Measurements from ENCODE around the gene CYB5RL.

DNA sequence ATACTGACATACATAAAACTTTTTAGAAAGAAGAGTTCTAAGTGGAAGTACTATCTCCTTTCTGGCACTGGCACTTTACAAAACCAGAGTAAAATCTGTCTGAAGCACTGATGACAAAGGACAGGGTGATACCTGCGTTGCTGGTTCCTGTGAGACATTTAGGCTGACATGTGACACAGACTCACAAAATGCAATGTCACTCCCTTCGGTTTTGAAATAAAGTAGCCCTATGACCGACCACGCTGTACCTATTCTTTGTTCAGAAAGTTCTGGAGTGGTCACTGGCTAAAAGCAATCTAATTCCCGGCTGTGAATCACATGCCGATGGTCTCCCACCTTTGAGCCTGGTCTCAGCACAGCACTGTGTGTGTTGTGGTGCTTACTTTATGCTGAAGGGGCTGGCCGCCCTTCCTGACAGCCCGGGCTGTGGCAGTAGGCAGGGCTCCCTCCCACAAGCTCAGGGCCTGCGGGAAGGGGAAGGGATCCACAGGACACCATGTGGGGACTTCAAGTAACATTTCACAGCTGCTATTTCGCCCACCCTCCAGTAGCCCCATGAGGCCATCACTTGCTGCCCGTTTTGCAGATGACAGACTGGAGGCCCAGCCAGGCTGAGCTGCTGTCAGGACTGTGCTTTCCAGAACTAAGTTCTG lies 48.2 kb upstream of the CYB5RL start:
- TF ChIP-seq EZH2 (IDR thresholded peaks at IDR 0.05; ENCODE audit: low read length, unreplicated experiment) = no peak
- TF ChIP-seq, protein P1, sequence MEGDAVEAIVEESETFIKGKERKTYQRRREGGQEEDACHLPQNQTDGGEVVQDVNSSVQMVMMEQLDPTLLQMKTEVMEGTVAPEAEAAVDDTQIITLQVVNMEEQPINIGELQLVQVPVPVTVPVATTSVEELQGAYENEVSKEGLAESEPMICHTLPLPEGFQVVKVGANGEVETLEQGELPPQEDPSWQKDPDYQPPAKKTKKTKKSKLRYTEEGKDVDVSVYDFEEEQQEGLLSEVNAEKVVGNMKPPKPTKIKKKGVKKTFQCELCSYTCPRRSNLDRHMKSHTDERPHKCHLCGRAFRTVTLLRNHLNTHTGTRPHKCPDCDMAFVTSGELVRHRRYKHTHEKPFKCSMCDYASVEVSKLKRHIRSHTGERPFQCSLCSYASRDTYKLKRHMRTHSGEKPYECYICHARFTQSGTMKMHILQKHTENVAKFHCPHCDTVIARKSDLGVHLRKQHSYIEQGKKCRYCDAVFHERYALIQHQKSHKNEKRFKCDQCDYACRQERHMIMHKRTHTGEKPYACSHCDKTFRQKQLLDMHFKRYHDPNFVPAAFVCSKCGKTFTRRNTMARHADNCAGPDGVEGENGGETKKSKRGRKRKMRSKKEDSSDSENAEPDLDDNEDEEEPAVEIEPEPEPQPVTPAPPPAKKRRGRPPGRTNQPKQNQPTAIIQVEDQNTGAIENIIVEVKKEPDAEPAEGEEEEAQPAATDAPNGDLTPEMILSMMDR (conservative IDR thresholded peaks at IDR 0.05; ENCODE audit: low read depth, low read length) = no peak

Data from PC-3 (cell line).